PC-9 (cell line): ENCODE data around the gene FAM83D. TPM values are rescaled to one million over a fixed set of nuclear protein-coding genes. Genes with fewer than 3 reads are reported as not detected.

Source experiments
- BruUV-seq: library from RNA; stranded (reverse); fragments of 400-500 nt; replicated peaks from 2 replicates; lab custom pipeline; 2021; lab: Mats Ljungman, UMichigan
- CTCF ChIA-PET: fragments of 300-600 bp; sonication (Branson Sonifier 250); formaldehyde crosslinking; loops from one replicate; lab custom pipeline; 2022; ENCODE audit warnings: antibody characterized with exemption; lab: Charles Lee
- POLR2A ChIA-PET: fragments of 300-600 bp; sonication (Branson Sonifier 250); formaldehyde crosslinking; loops from one replicate; lab custom pipeline; 2022; ENCODE audit warnings: antibody characterized with exemption; ENCODE audit not compliant: unreplicated experiment; lab: Charles Lee
- DNase-seq, 2 experiments: peaks; one replicate each; pipeline versions ENCODE4 v3.0.0 to v3.0.0-alpha.2; 2015 to 2022; ENCODE audit warnings: mixed read lengths in 1 of 2
- H2AFZ ChIP-seq: fragments of 200-600 bp; sonication (generic); 2 replicates; pipeline ENCODE4 v1.8.1; 2017; ENCODE audit warnings: antibody characterized with exemption
- H3F3A ChIP-seq: fragments of 200-600 bp; sonication (generic); 2 replicates; pipeline ENCODE4 v1.8.1; 2017; ENCODE audit warnings: antibody characterized with exemption, mild to moderate bottlenecking, low read depth; ENCODE audit not compliant: insufficient read depth
- H3K27ac ChIP-seq: fragments of 200-600 bp; sonication (generic); 2 replicates; pipeline ENCODE4 v1.6.1; 2016; ENCODE audit warnings: mixed run types
- H3K27me3 ChIP-seq: fragments of 200-600 bp; sonication (generic); 2 replicates; pipeline ENCODE4 v1.6.1; 2016; ENCODE audit warnings: low read depth, mixed run types; ENCODE audit not compliant: insufficient read depth
- H3K36me3 ChIP-seq: fragments of 200-600 bp; sonication (generic); 2 replicates; pipeline ENCODE4 v1.6.1; 2016; ENCODE audit warnings: low read depth, mixed run types
- H3K4me1 ChIP-seq: fragments of 200-600 bp; sonication (generic); replicated peaks from 2 replicates; pipeline ENCODE4 v1.6.1; 2016; ENCODE audit warnings: mixed run types; ENCODE audit not compliant: insufficient read depth
- H3K4me2 ChIP-seq: fragments of 200-600 bp; sonication (generic); 2 replicates; pipeline ENCODE4 v1.6.1; 2017; ENCODE audit warnings: mixed run types
- H3K4me3 ChIP-seq: fragments of 200-600 bp; sonication (generic); 2 replicates; pipeline ENCODE4 v1.6.1; 2016; ENCODE audit warnings: mixed run types
- H3K79me2 ChIP-seq: fragments of 200-600 bp; sonication (generic); 2 replicates; pipeline ENCODE4 v1.6.1; 2017; ENCODE audit warnings: low read depth, mixed run types
- H3K9me2 ChIP-seq: fragments of 200-600 bp; sonication (generic); 2 replicates; pipeline ENCODE4 v1.8.1; 2017; ENCODE audit warnings: mild to moderate bottlenecking; ENCODE audit not compliant: insufficient read depth
- H3K9me3 ChIP-seq: fragments of 200-600 bp; sonication (generic); 2 replicates; pipeline ENCODE4 v1.8.1; 2016; ENCODE audit warnings: low read depth; ENCODE audit not compliant: insufficient read depth
- H4K20me1 ChIP-seq: fragments of 200-600 bp; sonication (generic); 2 replicates; pipeline ENCODE4 v1.8.1; 2017; ENCODE audit not compliant: insufficient read depth
- CTCF ChIP-seq: fragments of 200-600 bp; sonication (generic); conservative IDR thresholded peaks from 2 replicates; pipeline ENCODE4 v1.6.1; 2017; ENCODE audit warnings: mixed run types, antibody characterized with exemption, mild to moderate bottlenecking, moderate library complexity
- EZH2 ChIP-seq: fragments of 200-600 bp; sonication (generic); IDR thresholded peaks from 2 replicates; pipeline ENCODE4 v1.8.0; 2017; ENCODE audit warnings: antibody characterized with exemption, low read depth
- intact Hi-C: fragments of 100-400 bp; cut with micrococcal nuclease; formaldehyde crosslinking; loops from one replicate; pipeline ENCODE4 v1.10.0; 2022; ENCODE audit not compliant: unreplicated experiment
- total RNA-seq: library from RNA; stranded (reverse); gene quantifications from 2 replicates; pipeline ENCODE4 v1.2.3, GENCODE V29; 2021

FAM83D gene
- total RNA-seq, 1 experiment from 2014 or later: 57.3 TPM

GRCh38 chr20:38975539-38976120, 49.4 kb downstream of the FAM83D start:
- 0 out of 2 replicates have a peak, but pooled peaks cover under 1% of the 10 kb centered on the region for H3K4me1 ChIP-seq
- intact Hi-C loops: no loop called here
- no peaks in the 10 kb centered on the region for H3K9me2 ChIP-seq
- TF ChIP-seq CTCF (no peak), EZH2 (no peak)
- no TSS peak for BruUV-seq
- H3K27ac ChIP-seq: no peak overlapping the region
- H3K27me3 ChIP-seq: no peaks in the 10 kb centered on the region
- no peak for DNase-seq
- H3K79me2 ChIP-seq: peaks cover 1% of the 10 kb centered on the region; the same call in 1 of the 2 replicates
- ChIA-PET POLR2A (no interaction called here), CTCF (no interaction called here)
- H3K4me2 ChIP-seq: no peak overlapping the region
- H2AFZ ChIP-seq: no peak overlapping the region
- H4K20me1 ChIP-seq: peaks cover 7% of the 10 kb centered on the region; the same call in 1 of the 2 replicates
- peaks cover 18% of the 10 kb centered on the region; the same call in 1 of the 2 replicates for H3K36me3 ChIP-seq
- no peaks in the 10 kb centered on the region for H3F3A ChIP-seq
- no peak overlapping the region for H3K4me3 ChIP-seq
- H3K9me3 ChIP-seq: no peaks in the 10 kb centered on the region

GRCh38 chr20:38979434-38979833, 53.2 kb downstream of the FAM83D start:
- Histone ChIP-seq H3K27ac (no peak overlapping the region), H3K9me2 (no peaks in the 10 kb centered on the region), H3K9me3 (no peaks in the 10 kb centered on the region), H3K4me1 (peaks cover 17% of the 10 kb centered on the region), H3K27me3 (no peaks in the 10 kb centered on the region), H4K20me1 (peaks cover 7% of the 10 kb centered on the region; the same call in 1 of the 2 replicates), H3K4me2 (no peak overlapping the region), H2AFZ (no peak overlapping the region), H3K79me2 (peaks cover 8% of the 10 kb centered on the region; the same call in 1 of the 2 replicates), H3K36me3 (0 out of 2 replicates have a peak, but pooled peaks cover 6% of the 10 kb centered on the region), H3K4me3 (no peak overlapping the region), H3F3A (peaks cover 1% of the 10 kb centered on the region; the same call in 1 of the 2 replicates)
- no peak for TF ChIP-seq EZH2
- no peak for TF ChIP-seq CTCF
- ChIA-PET POLR2A (interaction anchor here (0.5 kb wide), 1 partner anchor 425 kb away, joined by 4 read pairs; no protein-coding TSS in a partner anchor), CTCF (no interaction called here)
- no peak for DNase-seq
- no TSS peak for BruUV-seq
- intact Hi-C loops: no loop called here

- BruUV-seq: no TSS peak
- ChIA-PET POLR2A (interaction anchor here (0.5 kb wide), 1 partner anchor 426 kb away, joined by 4 read pairs; no protein-coding TSS in a partner anchor), CTCF (no interaction called here)
- no peak for DNase-seq
- intact Hi-C loops: no loop called here
- Histone ChIP-seq H2AFZ (no peak overlapping the region), H3K9me3 (no peaks in the 10 kb centered on the region), H3K27ac (no peak overlapping the region), H3K4me1 (peaks cover 21% of the 10 kb centered on the region), H3F3A (peaks cover 5% of the 10 kb centered on the region), H3K36me3 (0 out of 2 replicates have a peak, but pooled peaks cover 6% of the 10 kb centered on the region), H3K4me3 (no peak overlapping the region), H3K4me2 (no peak overlapping the region), H3K79me2 (peaks cover 8% of the 10 kb centered on the region; the same call in 1 of the 2 replicates), H3K27me3 (no peaks in the 10 kb centered on the region), H3K9me2 (no peaks in the 10 kb centered on the region), H4K20me1 (peaks cover 7% of the 10 kb centered on the region; the same call in 1 of the 2 replicates)
- TF ChIP-seq CTCF (no peak), EZH2 (no peak)
These were observed 53.6 kb downstream of the FAM83D start for GRCh38 chr20:38979842-38980241.
